ENCODE results near the gene SOBP. TPM values are rescaled to one million over a fixed set of nuclear protein-coding genes. Genes with fewer than 3 reads are reported as not detected.

The SOBP gene
- total RNA-seq, 1 experiment from 2014 or later = 1.7 TPM

GRCh38 chr6:107662333-107662732 is 172.4 kb downstream of the SOBP start:
- no TSS peak for BruUV-seq (replicated peaks)
- CTCF ChIA-PET = no interaction called here
- no peaks in the 10 kb centered on the region for H3K27me3 Mint-ChIP-seq (ENCODE audit: unreplicated experiment)
- intact Hi-C loops (cut with micrococcal nuclease; ENCODE audit: unreplicated experiment) = loop anchor here (5.0 to 10.0 kb wide), 3 partner anchors 40 to 508 kb away; partner anchors contain the start of gene SOBP
- peak overlapping the region; percentile 31 for H3K27ac Mint-ChIP-seq (ENCODE audit: unreplicated experiment)
- peaks cover 6% of the 10 kb centered on the region for H3K36me3 Mint-ChIP-seq (ENCODE audit: insufficient read depth, unreplicated experiment)
- H3K9me3 Mint-ChIP-seq (ENCODE audit: low read depth, unreplicated experiment) = peaks cover 2% of the 10 kb centered on the region
- no peak for DNase-seq
- peaks cover 73% of the 10 kb centered on the region for H3K4me1 Mint-ChIP-seq (ENCODE audit: low read depth, unreplicated experiment)
- TF ChIP-seq CTCF (IDR thresholded peaks at IDR 0.05; ENCODE audit: unreplicated experiment) = no peak
- no peak overlapping the region for H3K4me3 Mint-ChIP-seq (ENCODE audit: low read depth, unreplicated experiment)

- CTCF ChIA-PET = no interaction called here
- no peak for TF ChIP-seq CTCF (IDR thresholded peaks at IDR 0.05; ENCODE audit: unreplicated experiment)
- Mint-ChIP-seq H3K9me3 (ENCODE audit: low read depth, unreplicated experiment) (peaks cover 2% of the 10 kb centered on the region), H3K27me3 (ENCODE audit: unreplicated experiment) (no peaks in the 10 kb centered on the region), H3K4me3 (ENCODE audit: low read depth, unreplicated experiment) (no peak overlapping the region), H3K27ac (ENCODE audit: unreplicated experiment) (no peak overlapping the region), H3K4me1 (ENCODE audit: low read depth, unreplicated experiment) (peaks cover 78% of the 10 kb centered on the region), H3K36me3 (ENCODE audit: insufficient read depth, unreplicated experiment) (peaks cover 6% of the 10 kb centered on the region)
- no TSS peak for BruUV-seq (replicated peaks)
- intact Hi-C loops (cut with micrococcal nuclease; ENCODE audit: unreplicated experiment) = loop anchor here (5.0 to 10.0 kb wide), 3 partner anchors 41 to 509 kb away; partner anchors contain the start of gene SOBP
- no peak for DNase-seq
These were observed 173.4 kb downstream of the SOBP start for GRCh38 chr6:107663308-107663707.

- peak overlapping the region; percentile 90 for H3K27ac Mint-ChIP-seq (ENCODE audit: unreplicated experiment)
- intact Hi-C loops (cut with micrococcal nuclease; ENCODE audit: unreplicated experiment) = loop anchor here (10.0 kb wide), 2 partner anchors 171 to 511 kb away; partner anchors contain the start of gene SOBP
- no peak for DNase-seq
- no peaks in the 10 kb centered on the region for H3K27me3 Mint-ChIP-seq (ENCODE audit: unreplicated experiment)
- CTCF ChIA-PET = interaction anchor here (0.5 to 1.4 kb wide), 3 partner anchors 12 to 206 kb away, joined by 3 to 8 read pairs (median 3); partner anchors contain the start of gene PDSS2
- peaks cover 11% of the 10 kb centered on the region for H3K36me3 Mint-ChIP-seq (ENCODE audit: insufficient read depth, unreplicated experiment)
- BruUV-seq (replicated peaks) = no TSS peak
- peak overlapping the region; percentile 2 for H3K4me3 Mint-ChIP-seq (ENCODE audit: low read depth, unreplicated experiment)
- no peaks in the 10 kb centered on the region for H3K9me3 Mint-ChIP-seq (ENCODE audit: low read depth, unreplicated experiment)
- peaks cover 61% of the 10 kb centered on the region for H3K4me1 Mint-ChIP-seq (ENCODE audit: low read depth, unreplicated experiment)
- TF ChIP-seq CTCF (IDR thresholded peaks at IDR 0.05; ENCODE audit: unreplicated experiment) = no peak
These were observed 175.5 kb downstream of the SOBP start for GRCh38 chr6:107665382-107665781.

GRCh38 chr6:107666084-107666980 is 176.4 kb downstream of the SOBP start:
- BruUV-seq (replicated peaks) = no TSS peak
- CTCF ChIA-PET = interaction anchor here (0.6 to 1.4 kb wide), 4 partner anchors 23 to 348 kb away, joined by 3 to 8 read pairs (median 3); partner anchors contain the start of gene PDSS2
- peaks cover 52% of the 10 kb centered on the region for H3K4me1 Mint-ChIP-seq (ENCODE audit: low read depth, unreplicated experiment)
- intact Hi-C loops (cut with micrococcal nuclease; ENCODE audit: unreplicated experiment) = loop anchor here (10.0 kb wide), 2 partner anchors 172 to 512 kb away; partner anchors contain the start of gene SOBP
- no peaks in the 10 kb centered on the region for H3K9me3 Mint-ChIP-seq (ENCODE audit: low read depth, unreplicated experiment)
- H3K4me3 Mint-ChIP-seq (ENCODE audit: low read depth, unreplicated experiment) = peak overlapping the region; percentile 52
- peaks cover 5% of the 10 kb centered on the region for H3K36me3 Mint-ChIP-seq (ENCODE audit: insufficient read depth, unreplicated experiment)
- H3K27me3 Mint-ChIP-seq (ENCODE audit: unreplicated experiment) = no peaks in the 10 kb centered on the region
- peak overlapping the region; percentile 90 for H3K27ac Mint-ChIP-seq (ENCODE audit: unreplicated experiment)
- DNase-seq = peak; percentile 68
- TF ChIP-seq CTCF (IDR thresholded peaks at IDR 0.05; ENCODE audit: unreplicated experiment) = no peak

Data from Calu3 (cell line).